KG1 (cell line): ENCODE measurements around the gene DEPDC1B.
A peak's percentile ranks its signal among the peaks of the same experiment; 100 is the strongest.
"Not testable (repeated sequence)": the region's sequence is repeated elsewhere in the genome, so short reads cannot be mapped to it uniquely, and the experiment has no call there.

Experiments used
- DNase-seq: peaks from one replicate; lab custom pipeline; 2025; lab: John Stamatoyannopoulos, UW

Gene DEPDC1B

DNA sequence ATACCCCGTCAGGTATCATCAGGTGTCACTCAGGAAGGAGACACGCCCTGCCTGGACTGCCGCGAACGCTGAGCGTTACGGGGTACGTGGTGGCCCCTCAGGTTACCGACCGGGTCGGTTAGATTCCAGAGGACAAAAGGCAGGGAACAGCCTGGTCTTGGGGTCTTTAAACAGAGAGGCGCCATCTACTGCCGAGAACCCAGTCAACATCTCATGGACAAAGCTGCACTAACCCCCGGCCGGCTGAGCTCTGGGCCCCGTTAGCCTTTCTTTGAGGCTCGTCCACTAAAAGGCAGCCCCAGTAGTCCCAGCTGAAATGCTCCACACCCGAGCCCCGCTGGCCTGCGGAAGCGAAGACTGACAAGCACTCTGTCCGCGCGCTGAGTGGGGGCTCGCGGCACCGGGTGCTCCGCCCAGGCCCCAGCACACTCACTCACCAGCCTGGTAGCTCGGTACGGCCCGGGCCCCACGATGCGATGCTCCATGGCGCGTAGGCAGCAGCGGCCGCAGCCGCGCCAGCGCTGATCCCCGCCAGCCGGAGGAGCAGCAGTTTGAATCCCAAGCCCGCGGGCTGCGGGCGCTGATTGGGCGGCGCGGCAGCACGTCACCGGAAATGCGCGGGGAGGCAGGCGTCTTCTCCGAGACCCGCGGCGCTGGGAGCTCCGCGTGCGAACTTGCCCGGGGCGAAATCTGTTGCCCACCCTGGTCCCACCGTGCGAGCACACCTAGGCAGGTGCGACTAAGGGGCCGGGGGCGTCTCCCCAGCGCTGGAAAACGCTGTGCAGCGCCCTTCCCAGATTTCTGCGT, at the start of gene DEPDC1B:
DEPDC1B (minus strand) TSS at position 558 of the 807 bp plus-strand sequence; CDS start at position 485, 73 bp downstream.
- DNase-seq, result peak; percentile 92

GRCh38 chr5:60744682-60745081, 44.7 kb upstream of the DEPDC1B start:
- no peak for DNase-seq

- no peak for DNase-seq
Observed at GRCh38 chr5:60743511-60744314, 43.7 kb upstream of the DEPDC1B start.

GRCh38 chr5:60740322-60740721, 40.4 kb upstream of the DEPDC1B start:
- no peak for DNase-seq

DNA sequence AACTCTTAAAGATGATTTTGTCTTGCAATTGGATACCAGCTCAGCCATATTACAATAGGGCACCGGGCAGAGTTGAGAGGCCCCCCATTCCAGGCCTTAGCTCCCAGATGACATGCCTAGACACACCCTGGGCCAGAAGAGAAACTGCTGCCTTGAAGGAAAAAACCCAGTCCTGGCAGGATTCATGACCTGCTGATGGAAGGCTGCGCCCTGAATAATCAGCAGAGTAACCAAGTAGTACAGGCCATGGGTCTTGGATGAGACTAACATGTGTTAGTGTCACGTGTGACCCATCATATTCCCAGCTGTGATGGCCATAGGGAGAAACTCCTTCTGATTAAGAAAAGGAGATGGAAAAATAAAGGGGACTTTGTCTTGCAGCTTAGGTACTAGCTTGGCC, 39.0 kb upstream of the DEPDC1B start:
- no peak for DNase-seq

DNA sequence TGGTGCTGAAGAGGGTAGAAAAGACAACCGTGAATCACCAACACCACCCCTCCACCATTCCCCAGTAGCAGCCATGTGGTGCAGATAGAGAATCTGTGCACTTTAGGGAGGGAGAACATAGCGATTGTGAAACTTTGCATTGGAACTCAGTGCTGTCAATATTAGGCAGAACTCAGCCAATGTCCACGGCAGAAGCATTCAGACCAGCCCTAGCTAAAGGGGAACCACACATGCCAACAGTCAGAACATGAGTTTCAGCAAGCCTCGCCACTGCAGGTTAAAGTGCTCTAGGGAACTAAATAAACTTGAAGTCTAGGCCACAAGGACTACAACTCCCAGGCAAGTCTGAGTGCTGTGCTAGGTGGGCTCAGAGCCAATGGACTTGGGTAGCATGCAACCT, 38.5 kb upstream of the DEPDC1B start:
- no peak for DNase-seq

- DNase-seq, result not testable (repeated sequence)
Observed at GRCh38 chr5:60730858-60731257, 30.9 kb upstream of the DEPDC1B start.

DNA sequence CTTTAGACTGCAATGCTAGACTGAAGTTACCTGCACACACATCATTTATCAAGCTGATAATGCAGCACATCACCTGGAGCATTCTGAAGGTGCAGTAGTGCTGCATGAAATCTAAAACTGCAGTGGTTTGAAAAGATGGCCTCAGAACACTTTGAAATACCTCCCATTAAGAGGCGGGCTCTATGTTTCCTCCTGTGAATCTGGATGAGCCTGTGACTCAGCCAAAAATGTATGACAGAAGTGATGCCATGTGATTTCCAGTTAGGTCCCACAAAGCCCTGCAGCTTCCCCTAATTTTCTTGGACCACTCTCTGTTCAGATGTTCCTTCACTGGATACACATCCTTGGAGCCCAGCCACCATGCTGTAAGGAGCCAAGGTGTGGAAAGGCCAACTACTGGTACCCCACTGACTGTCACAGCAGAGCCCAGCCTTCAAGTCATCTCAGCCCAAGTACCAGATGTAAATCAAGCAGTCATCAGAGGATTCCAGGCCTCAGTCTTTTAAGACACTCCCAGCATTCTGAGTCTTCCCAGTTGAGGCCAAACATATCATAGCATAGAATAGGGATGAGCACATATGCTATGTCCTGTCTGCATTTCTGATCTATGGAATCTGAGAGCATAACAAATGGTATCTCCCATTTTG, 27.2 kb upstream of the DEPDC1B start:
- DNase-seq, result no peak

- no peak for DNase-seq
Observed at GRCh38 chr5:60724126-60724525, 24.2 kb upstream of the DEPDC1B start.

- no peak for DNase-seq
Observed at GRCh38 chr5:60722416-60722815, 22.4 kb upstream of the DEPDC1B start.

- no peak for DNase-seq
Observed at GRCh38 chr5:60719329-60719728, 19.4 kb upstream of the DEPDC1B start.

GRCh38 chr5:60718166-60718892, 18.4 kb upstream of the DEPDC1B start:
- no peak for DNase-seq

GRCh38 chr5:60715201-60715928, 15.4 kb upstream of the DEPDC1B start:
- DNase-seq, result not testable (repeated sequence)

DNA sequence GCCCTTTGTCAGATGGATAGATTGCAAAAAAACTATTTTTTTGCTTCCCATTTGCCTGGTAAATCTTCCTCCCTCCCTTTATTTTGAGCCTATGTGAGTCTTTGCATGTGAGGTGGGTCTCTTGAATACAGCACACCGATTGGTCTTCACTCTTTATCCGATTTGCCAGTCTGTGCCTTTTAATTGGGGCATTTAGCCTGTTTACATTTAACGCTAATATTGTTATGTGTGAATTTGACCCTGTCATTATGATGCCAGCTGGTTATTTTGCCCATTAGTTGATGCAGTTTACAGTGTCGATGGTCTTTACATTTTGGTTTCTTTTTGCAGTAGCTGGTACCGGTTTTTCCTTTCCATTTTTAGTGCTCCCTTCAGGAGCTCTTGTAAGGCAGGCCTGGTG, 13.0 kb upstream of the DEPDC1B start:
- DNase-seq, result no peak

- DNase-seq, result not testable (repeated sequence)
Observed at GRCh38 chr5:60711892-60712291, 11.9 kb upstream of the DEPDC1B start.

- no peak for DNase-seq
Observed at GRCh38 chr5:60710362-60710761, 10.4 kb upstream of the DEPDC1B start.

- DNase-seq, result no peak
Observed at GRCh38 chr5:60705144-60705543, 5.2 kb upstream of the DEPDC1B start.

- DNase-seq, result no peak
Observed at GRCh38 chr5:60703944-60704343, 4.0 kb upstream of the DEPDC1B start.

DNA sequence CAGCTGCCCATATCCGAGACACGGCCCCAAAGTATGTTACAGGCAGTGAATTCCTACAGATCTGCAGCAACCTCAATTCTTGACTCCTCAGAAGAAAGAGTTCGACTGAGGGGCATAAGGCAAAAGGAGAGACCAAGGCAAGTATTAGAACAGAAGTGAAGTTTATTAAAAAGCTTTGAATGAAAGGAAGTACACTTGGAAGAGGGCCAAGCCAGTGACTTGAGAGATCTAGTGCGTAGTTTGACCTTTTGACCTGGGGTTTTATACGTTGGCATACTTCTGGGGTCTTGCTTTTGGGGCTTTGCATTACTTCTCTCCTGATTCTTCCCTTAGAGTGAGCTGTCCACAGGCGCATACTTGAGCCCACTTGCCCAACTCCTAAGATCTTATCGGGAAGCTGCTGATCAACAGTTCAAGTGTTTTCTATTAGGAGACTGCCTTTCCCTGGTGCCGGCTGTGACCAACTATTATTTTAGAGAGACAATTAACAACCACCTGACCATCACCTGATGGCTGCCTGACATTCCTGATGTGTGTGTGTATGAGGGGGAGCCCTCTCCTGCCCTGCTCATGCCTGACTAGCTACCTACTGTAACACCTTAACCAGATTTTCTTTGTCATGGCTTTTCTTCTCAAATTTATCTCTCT, 1.5 kb upstream of the DEPDC1B start:
- no peak for DNase-seq

DNA sequence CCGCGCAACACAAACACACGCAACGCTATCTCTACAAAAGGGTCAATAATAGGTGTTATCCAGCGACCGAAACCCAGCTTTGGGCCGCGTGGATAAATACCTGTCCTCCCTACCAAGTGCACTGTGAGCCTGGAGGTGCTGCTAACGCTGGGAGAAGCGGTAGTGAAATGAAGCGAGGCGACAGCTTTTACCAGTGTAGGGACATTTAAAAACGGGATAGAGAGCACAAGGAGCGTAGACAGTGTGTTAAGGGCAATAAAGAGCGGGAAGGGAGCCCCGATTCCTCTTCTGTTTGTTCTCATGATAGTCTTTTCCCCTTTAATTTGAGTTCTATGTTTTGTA, 421 bp upstream of the DEPDC1B start:
- peak; percentile 80 for DNase-seq

- no peak for DNase-seq
Observed at GRCh38 chr5:60699288-60699608, 718 bp downstream of the DEPDC1B start.
